RWPE2 (cell line): ENCODE results near the gene UBXN11.

ENCODE experiments used
- ATAC-seq: fragments of 200-7000 bp; cut with Tn5 transposase; 3 replicates; pipeline ENCODE4 v1.9.1; 2021; ENCODE audit warnings: low read depth
- DNase-seq: peaks from one replicate; pipeline ENCODE4 v3.0.0-alpha.2; 2020; ENCODE audit warnings: low spot score
- H3K27ac ChIP-seq: fragments of 450-650 bp; 2 replicates; pipeline ENCODE4 v1.5.1; 2017; ENCODE audit warnings: mild to moderate bottlenecking; ENCODE audit not compliant: poor library complexity, severe bottlenecking
- H3K27me3 ChIP-seq: fragments of 250-450 bp; sonication (Bioruptor Pico); 2 replicates; pipeline ENCODE4 v1.5.1; 2021; ENCODE audit warnings: mild to moderate bottlenecking, moderate library complexity; ENCODE audit not compliant: insufficient read depth, poor library complexity, severe bottlenecking
- H3K36me3 ChIP-seq: fragments of 250-450 bp; sonication (Bioruptor Pico); 2 replicates; pipeline ENCODE4 v1.5.1; 2020; ENCODE audit warnings: low read depth, mild to moderate bottlenecking, moderate library complexity
- H3K4me1 ChIP-seq: fragments of 250-450 bp; sonication (Bioruptor Pico); 2 replicates; pipeline ENCODE4 v1.5.1; 2021; ENCODE audit warnings: mild to moderate bottlenecking, moderate library complexity; ENCODE audit not compliant: insufficient read depth, poor library complexity, severe bottlenecking
- H3K4me3 ChIP-seq: fragments of 250-450 bp; sonication (Bioruptor Pico); 2 replicates; pipeline ENCODE4 v1.5.1; 2021; ENCODE audit warnings: mild to moderate bottlenecking, moderate library complexity; ENCODE audit not compliant: severe bottlenecking
- H3K9me3 ChIP-seq: fragments of 250-450 bp; sonication (Bioruptor Pico); 2 replicates; pipeline ENCODE4 v1.5.1; 2021; ENCODE audit warnings: mild to moderate bottlenecking, moderate library complexity; ENCODE audit not compliant: severe bottlenecking
- TF ChIP-seq, protein P1 (sequence below): fragments of 450-650 bp; IDR thresholded peaks from one replicate; pipeline ENCODE4 v1.5.1; 2017; ENCODE audit warnings: mild to moderate bottlenecking, moderate library complexity; ENCODE audit not compliant: poor library complexity, severe bottlenecking

Gene UBXN11

DNA sequence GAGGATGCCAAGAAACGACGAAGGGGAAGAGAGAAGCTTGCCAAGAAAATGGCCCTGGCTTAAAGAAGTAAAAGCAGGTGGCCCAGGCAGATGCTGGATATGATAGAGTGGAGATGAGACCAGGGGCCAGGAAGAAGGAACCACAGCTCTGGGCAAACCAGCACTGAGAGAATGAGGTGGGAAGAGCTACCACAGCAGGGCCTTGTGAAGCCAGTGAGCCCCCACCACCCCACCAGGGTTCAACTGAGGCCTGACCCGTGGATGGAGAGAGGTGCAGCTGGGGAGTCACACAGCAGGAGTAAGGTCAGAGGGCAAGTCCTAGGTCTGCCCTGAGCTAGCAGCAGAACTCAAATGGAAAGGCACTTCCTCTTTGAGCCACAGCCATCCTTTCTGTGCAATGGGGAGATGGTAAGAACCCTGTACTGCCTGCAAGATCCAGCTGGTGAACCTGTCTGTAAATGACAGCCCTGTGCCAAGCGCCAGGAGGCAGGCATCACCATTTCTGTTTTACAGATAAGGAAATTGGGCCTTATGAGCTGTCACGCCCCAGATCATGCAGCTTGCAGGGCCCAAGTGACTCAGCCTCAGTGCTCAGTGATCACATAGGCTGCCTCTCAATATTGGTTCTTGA lies 18.0 kb downstream of the UBXN11 start:
- peaks cover 11% of the 10 kb centered on the region for H3K4me1 ChIP-seq
- no peak for ATAC-seq
- H3K9me3 ChIP-seq = no peaks in the 10 kb centered on the region
- DNase-seq = no peak
- no peaks in the 10 kb centered on the region for H3K36me3 ChIP-seq
- H3K4me3 ChIP-seq = no peak overlapping the region
- H3K27me3 ChIP-seq = no peaks in the 10 kb centered on the region
- TF ChIP-seq, protein P1, sequence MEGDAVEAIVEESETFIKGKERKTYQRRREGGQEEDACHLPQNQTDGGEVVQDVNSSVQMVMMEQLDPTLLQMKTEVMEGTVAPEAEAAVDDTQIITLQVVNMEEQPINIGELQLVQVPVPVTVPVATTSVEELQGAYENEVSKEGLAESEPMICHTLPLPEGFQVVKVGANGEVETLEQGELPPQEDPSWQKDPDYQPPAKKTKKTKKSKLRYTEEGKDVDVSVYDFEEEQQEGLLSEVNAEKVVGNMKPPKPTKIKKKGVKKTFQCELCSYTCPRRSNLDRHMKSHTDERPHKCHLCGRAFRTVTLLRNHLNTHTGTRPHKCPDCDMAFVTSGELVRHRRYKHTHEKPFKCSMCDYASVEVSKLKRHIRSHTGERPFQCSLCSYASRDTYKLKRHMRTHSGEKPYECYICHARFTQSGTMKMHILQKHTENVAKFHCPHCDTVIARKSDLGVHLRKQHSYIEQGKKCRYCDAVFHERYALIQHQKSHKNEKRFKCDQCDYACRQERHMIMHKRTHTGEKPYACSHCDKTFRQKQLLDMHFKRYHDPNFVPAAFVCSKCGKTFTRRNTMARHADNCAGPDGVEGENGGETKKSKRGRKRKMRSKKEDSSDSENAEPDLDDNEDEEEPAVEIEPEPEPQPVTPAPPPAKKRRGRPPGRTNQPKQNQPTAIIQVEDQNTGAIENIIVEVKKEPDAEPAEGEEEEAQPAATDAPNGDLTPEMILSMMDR = no peak
- no peak overlapping the region for H3K27ac ChIP-seq

DNA sequence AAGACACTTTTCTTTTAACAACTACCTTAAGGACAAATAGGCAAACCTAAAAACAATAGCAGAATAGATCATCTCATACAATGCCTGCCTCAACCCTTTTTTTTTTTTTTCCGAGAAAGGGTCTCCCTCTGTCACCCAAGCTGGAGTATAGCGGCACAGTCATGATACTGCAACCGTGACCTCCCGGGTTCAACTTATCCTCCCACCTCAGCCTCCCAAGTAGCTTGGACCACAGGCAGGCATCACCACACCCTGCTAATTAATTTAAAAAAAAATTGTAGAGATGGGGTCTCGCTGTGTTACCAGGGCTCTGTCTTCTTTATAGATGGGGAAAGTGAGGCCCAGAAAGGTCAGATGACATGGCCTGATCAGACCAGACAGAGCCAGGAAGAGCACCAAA lies 18.6 kb downstream of the UBXN11 start:
- Histone ChIP-seq H3K4me1 (peaks cover 11% of the 10 kb centered on the region), H3K27ac (no peak overlapping the region), H3K36me3 (no peaks in the 10 kb centered on the region), H3K4me3 (no peak overlapping the region), H3K9me3 (no peaks in the 10 kb centered on the region), H3K27me3 (no peaks in the 10 kb centered on the region)
- DNase-seq (no peak), ATAC-seq (no peak)
- TF ChIP-seq, protein P1 = no peak

DNA sequence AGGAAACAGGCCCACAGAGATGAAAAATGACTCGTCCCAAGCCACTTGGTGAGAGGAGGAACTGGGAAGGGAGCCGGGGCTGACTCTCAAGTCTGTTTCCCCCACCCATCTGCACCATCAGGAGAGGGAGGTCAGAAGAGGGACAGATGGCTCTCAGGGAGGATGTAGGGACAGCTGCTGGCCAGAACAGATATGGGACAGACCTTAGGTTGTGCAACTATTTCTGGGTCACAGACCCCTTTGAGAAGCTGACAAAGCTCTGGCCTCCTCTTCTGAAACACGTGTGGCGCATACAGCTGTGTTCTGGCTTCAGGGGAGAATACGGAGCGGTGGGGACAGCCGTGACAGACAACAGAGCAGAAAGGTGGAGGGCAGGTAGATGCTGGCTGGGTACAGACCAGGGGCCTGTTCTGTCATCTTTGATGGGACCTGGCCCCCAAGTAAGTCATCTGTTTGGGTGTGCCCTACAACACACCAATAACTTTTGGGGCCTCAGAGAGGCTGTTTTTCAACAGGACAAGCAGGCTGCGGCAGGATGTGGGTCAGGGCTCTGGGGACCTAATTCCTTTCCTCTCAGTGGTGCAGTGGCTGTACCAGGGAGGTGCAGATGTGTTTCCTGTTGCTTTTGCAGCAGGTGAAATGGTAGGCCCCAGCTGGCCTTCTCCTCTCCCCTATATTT lies 19.3 kb downstream of the UBXN11 start:
- no peaks in the 10 kb centered on the region for H3K36me3 ChIP-seq
- no peak for ATAC-seq
- H3K4me3 ChIP-seq = no peak overlapping the region
- no peak for DNase-seq
- H3K27ac ChIP-seq = no peak overlapping the region
- H3K9me3 ChIP-seq = no peaks in the 10 kb centered on the region
- no peaks in the 10 kb centered on the region for H3K27me3 ChIP-seq
- peaks cover 11% of the 10 kb centered on the region for H3K4me1 ChIP-seq
- TF ChIP-seq, protein P1 = no peak

DNA sequence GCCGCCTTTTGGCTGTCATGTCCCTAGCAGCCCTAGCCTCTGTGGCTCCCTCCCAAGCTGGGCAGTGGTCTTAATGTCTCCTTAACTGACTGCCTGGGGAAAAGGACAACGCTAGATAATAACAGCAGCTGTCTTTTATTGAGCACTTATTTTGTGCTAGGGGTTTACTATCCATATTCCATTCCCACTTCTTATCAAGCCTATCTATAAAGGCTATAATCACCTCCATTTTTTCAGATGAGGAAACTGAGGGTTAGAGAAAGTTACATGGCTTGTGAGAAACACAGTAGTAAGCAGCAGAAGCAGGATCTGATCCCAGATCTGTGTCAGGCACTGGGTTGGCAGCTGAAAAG lies 20.4 kb downstream of the UBXN11 start:
- Histone ChIP-seq H3K27ac (no peak overlapping the region), H3K36me3 (peaks cover 8% of the 10 kb centered on the region), H3K27me3 (no peaks in the 10 kb centered on the region), H3K4me1 (peaks cover 11% of the 10 kb centered on the region), H3K4me3 (no peak overlapping the region), H3K9me3 (no peaks in the 10 kb centered on the region)
- ATAC-seq (no peak), DNase-seq (no peak)
- TF ChIP-seq, protein P1 = no peak
